NOMO-1 (cell line): ENCODE measurements around the gene ANKRD12.

Source experiments
- DNase-seq, 2 experiments: peaks; one replicate each; lab custom pipeline; 2025; ENCODE audit not compliant: unreplicated experiment in 2 of 2; lab: John Stamatoyannopoulos, UW

ANKRD12 gene

GRCh38 chr18:9178557-9178956 lies 42.0 kb downstream of the ANKRD12 start:
- no peak for DNase-seq

- no peak for DNase-seq
These were observed 44.7 kb downstream of the ANKRD12 start for GRCh38 chr18:9181275-9181674.

- no peak for DNase-seq
These were observed 46.3 kb downstream of the ANKRD12 start for GRCh38 chr18:9182852-9183399.

- DNase-seq = no peak
These were observed 48.5 kb downstream of the ANKRD12 start for GRCh38 chr18:9184998-9185613.

GRCh38 chr18:9188359-9189231 lies 52.0 kb downstream of the ANKRD12 start:
- DNase-seq = no peak

- DNase-seq = no peak
These were observed 52.9 kb downstream of the ANKRD12 start for GRCh38 chr18:9189491-9189890.

GRCh38 chr18:9191658-9192256 lies 55.2 kb downstream of the ANKRD12 start:
- DNase-seq = no peak

- no peak for DNase-seq
These were observed 56.5 kb downstream of the ANKRD12 start for GRCh38 chr18:9193031-9193430.

GRCh38 chr18:9196568-9196967 lies 60.0 kb downstream of the ANKRD12 start:
- DNase-seq = no peak

- no peak for DNase-seq
These were observed 63.1 kb downstream of the ANKRD12 start for GRCh38 chr18:9199681-9200080.

GRCh38 chr18:9201224-9201623 lies 64.6 kb downstream of the ANKRD12 start:
- DNase-seq = no peak

GRCh38 chr18:9204659-9205058 lies 68.1 kb downstream of the ANKRD12 start:
- DNase-seq = no peak

GRCh38 chr18:9206421-9206820 lies 69.8 kb downstream of the ANKRD12 start:
- no peak for DNase-seq

GRCh38 chr18:9209279-9209678 lies 72.7 kb downstream of the ANKRD12 start:
- DNase-seq = peak; percentile 23 to 64

- peak; percentile 38 to 66 for DNase-seq
These were observed 74.4 kb downstream of the ANKRD12 start for GRCh38 chr18:9210966-9211365.

- DNase-seq = no peak
These were observed 75.4 kb downstream of the ANKRD12 start for GRCh38 chr18:9211955-9212354.

GRCh38 chr18:9215221-9215933 lies 78.8 kb downstream of the ANKRD12 start:
- no peak for DNase-seq

- no peak for DNase-seq
These were observed 79.9 kb downstream of the ANKRD12 start for GRCh38 chr18:9216459-9216858.

- no peak for DNase-seq
These were observed 81.3 kb downstream of the ANKRD12 start for GRCh38 chr18:9217743-9218451.

- DNase-seq = peak in 1 of 2 experiments; percentile 4
These were observed 84.5 kb downstream of the ANKRD12 start for GRCh38 chr18:9221040-9221439.
